ENCODE data around the gene NEXN. TPM values are rescaled to one million over a fixed set of nuclear protein-coding genes. Genes with fewer than 3 reads are reported as not detected.
"Not testable (repeated sequence)": the region's sequence is repeated elsewhere in the genome, so short reads cannot be mapped to it uniquely, and the experiment has no call there.

Gene NEXN
- total and polyA plus RNA-seq, 8 donors, result 2.1 to 7.5 (median 3.1) TPM

GRCh38 chr1:77906624-77907023, 18.2 kb downstream of the NEXN start:
- DNase-seq (no peak), ATAC-seq (no peak), FAIRE-seq (no peak)
- WGBS, 2 donors, result 34 to 40% methylated on average over 1 of the region's 1 CpG
- no peak for TF ChIP-seq CTCF (IDR thresholded peaks at IDR 0.05)
- Histone ChIP-seq H3K9me3 (no peaks in the 10 kb centered on the region), H3K4me1 (peaks cover 0 to 4% (median 0%) of the 10 kb centered on the region in 3 donors), H3K36me3 (no peaks in the 10 kb centered on the region), H3K27ac (no peak overlapping the region), H3K4me3 (no peak overlapping the region), H3K27me3 (no peaks in the 10 kb centered on the region)
- intact Hi-C loops (cut with DNase I), result no loop called here

- Histone ChIP-seq H3K27ac (no peak overlapping the region), H3K4me1 (peaks cover 0 to 4% (median 0%) of the 10 kb centered on the region in 3 donors), H3K36me3 (no peaks in the 10 kb centered on the region), H3K27me3 (no peaks in the 10 kb centered on the region), H3K4me3 (no peak overlapping the region), H3K9me3 (no peaks in the 10 kb centered on the region)
- FAIRE-seq, result no peak
- TF ChIP-seq CTCF (IDR thresholded peaks at IDR 0.05), result no peak
- intact Hi-C loops (cut with DNase I), result no loop called here
- WGBS, 2 donors, result 92 to 95% methylated on average over 4 of the region's 4 CpGs
- no peak for ATAC-seq
- DNase-seq, result no peak
Observed at GRCh38 chr1:77910116-77910515, 21.7 kb downstream of the NEXN start.

- H3K9me3 ChIP-seq; ATAC-seq; H3K4me1 ChIP-seq; FAIRE-seq; H3K27ac ChIP-seq; H3K4me3 ChIP-seq; H3K36me3 ChIP-seq; H3K27me3 ChIP-seq; intact Hi-C loops (cut with DNase I); DNase-seq: not testable (repeated sequence)
- 94 to 96% methylated on average over 5 of the region's 5 CpGs for WGBS, 2 donors
Observed at GRCh38 chr1:77918918-77919317, 30.5 kb downstream of the NEXN start.

- Histone ChIP-seq H3K27ac (no peak overlapping the region), H3K4me3 (no peak overlapping the region), H3K4me1 (no peaks in the 10 kb centered on the region), H3K27me3 (no peaks in the 10 kb centered on the region), H3K9me3 (no peaks in the 10 kb centered on the region), H3K36me3 (no peaks in the 10 kb centered on the region)
- FAIRE-seq (no peak), DNase-seq (no peak), ATAC-seq (no peak)
- intact Hi-C loops (cut with DNase I), result no loop called here
- no peak for TF ChIP-seq CTCF (IDR thresholded peaks at IDR 0.05)
- WGBS, 2 donors, result 84 to 92% methylated on average over 1 of the region's 1 CpG
Observed at GRCh38 chr1:77925518-77925917, 37.1 kb downstream of the NEXN start.

- FAIRE-seq (no peak), DNase-seq (no peak), ATAC-seq (no peak)
- Histone ChIP-seq H3K9me3 (no peaks in the 10 kb centered on the region), H3K27ac (peak overlapping the region in 1 of 4 donors; percentile 2), H3K4me3 (no peak overlapping the region), H3K36me3 (no peaks in the 10 kb centered on the region), H3K27me3 (no peaks in the 10 kb centered on the region), H3K4me1 (no peaks in the 10 kb centered on the region)
- intact Hi-C loops (cut with DNase I), result no loop called here
- TF ChIP-seq CTCF (IDR thresholded peaks at IDR 0.05), result no peak
- 80 to 88% methylated on average over 2 of the region's 2 CpGs for WGBS, 2 donors
Observed at GRCh38 chr1:77925956-77926355, 37.5 kb downstream of the NEXN start.

All from pancreas (tissue), 10 donors.